Activated CD4-positive, alpha-beta T cell treated with anti-CD3 and anti-CD28 coated beads, Interleukin-2, Interleukin-6, amounts not matched to agents 100 ng/mL and 50 ng/mL, durations not matched to agents 16 hours and 8 hours (primary cell): ENCODE data around the gene RFLNA.
"Not testable (repeated sequence)": the region's sequence is repeated elsewhere in the genome, so short reads cannot be mapped to it uniquely, and the experiment has no call there.

ENCODE experiments used
- DNase-seq: peaks from one replicate; pipeline ENCODE4 v3.0.0-alpha.2; 2020

RFLNA gene

DNA sequence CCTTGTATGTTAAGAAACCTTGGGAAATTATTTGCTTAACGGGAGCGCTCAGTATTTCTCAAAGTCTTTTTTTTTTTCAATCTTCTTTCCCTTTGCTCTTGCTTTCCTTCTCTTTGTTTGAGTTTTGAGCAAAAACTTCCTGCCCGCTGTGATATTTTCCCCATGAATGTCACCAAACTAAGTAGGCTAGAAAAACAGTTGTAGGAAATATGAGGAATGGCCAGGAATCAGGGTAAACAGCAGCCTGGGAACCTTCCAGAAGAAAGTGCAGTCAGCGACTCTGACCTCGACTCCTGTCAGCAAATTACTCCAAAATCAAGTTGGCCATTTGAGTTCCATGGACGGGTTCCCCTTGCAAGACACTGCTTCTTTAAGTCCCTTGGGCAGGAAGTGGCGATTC lies 11.6 kb upstream of the RFLNA start:
- no peak for DNase-seq

DNA sequence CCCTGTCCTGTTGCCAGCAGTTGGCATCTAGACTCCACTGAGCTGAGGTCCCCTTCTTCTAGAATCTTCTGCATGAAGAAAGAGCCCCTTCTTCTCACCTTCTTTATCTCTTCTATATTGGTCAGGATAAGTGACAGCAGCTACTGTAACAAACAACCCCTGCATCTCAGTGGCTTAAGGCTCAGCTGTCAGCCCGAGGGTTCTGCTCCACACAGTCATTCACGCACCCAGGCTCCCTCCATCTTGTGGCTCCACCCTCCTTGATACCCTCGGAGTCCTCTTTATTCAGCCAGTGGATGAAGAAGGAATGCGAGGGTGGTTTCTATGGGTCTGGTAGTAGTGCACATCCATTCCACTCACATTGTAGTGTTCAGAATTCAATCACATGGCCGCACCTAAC lies 10.5 kb upstream of the RFLNA start:
- no peak for DNase-seq

DNA sequence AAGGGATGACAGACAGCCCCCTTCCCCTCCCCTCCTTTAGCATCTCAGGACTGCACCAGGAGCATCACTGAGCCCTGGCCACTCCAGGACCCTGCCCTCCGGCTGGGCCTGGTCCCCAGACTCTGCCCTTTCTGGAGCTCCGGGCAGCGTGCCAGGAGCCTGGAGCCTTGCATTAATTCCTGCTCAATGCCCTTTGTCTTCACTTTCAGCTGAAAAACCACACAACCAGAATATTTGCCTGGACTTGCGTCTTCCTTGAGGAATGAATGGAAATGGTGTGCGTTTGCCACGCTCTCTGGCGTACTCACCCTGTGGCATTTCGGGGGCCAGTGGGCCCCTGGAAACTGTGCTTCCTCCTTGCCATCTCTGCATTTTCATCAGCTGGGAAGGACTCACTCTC lies 8.5 kb upstream of the RFLNA start:
- DNase-seq: no peak

DNA sequence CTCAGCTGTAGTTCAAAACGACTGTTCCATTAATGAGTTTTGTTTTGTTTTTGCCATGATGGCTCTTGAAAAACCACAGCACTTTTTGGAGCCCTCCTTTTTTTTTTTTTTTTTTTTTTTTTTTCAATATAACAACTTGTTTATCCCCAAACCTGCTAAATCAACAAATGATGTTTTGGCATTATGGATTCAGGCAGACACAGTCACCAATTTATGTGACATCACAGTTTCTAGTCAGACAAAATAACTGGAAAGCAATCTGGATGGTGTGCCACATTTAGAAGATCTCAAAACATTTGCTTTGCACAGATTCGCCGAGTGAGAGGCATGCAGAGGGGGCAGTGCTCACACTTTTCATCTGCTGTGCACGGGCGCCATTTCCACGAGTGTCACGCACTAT lies 7.9 kb upstream of the RFLNA start:
- no peak for DNase-seq

DNA sequence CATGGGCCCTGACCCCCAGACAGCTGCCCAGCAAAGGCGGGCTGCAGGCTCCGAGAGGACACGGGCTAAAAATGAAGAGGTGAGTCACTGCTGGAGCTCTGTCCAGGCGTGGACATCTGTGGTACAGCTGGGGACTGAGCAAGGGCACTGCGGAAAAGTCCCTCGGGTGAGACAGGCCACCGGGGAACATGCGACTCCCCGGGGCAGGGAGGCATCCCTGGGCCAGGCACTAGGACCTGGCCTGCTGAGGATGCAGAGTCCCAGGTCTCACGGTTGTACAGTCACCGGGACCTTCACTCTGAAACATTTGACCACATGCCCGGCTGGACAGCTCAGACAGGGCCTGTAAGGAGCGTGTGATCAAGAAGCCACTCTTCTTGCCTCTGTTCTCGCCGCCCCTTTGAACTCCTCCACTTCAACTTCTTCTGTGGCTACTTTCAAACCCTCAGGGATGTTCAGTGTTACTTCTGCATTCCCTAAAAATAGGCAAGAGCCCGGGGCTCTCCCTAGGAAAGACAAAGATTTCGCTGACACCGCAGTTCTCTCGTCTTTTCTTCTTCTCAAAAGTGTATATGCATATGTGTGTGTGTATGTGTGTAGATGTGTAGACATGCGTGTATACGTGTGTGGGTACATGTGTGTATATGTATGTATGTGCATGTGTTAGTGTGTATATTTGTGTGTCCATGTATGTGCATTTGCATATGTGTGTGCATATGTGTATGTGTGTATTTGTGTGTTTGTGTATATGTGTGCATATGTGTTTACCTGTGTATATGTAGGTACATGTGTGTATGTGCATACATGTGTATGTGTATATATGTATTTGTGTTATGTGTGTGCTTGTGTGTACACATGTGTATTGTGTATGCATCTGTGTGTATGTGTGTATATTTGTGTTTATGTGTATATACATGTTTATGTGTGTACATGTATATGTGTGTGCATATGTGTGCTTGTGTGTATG lies 5.0 kb upstream of the RFLNA start:
- no peak for DNase-seq

DNA sequence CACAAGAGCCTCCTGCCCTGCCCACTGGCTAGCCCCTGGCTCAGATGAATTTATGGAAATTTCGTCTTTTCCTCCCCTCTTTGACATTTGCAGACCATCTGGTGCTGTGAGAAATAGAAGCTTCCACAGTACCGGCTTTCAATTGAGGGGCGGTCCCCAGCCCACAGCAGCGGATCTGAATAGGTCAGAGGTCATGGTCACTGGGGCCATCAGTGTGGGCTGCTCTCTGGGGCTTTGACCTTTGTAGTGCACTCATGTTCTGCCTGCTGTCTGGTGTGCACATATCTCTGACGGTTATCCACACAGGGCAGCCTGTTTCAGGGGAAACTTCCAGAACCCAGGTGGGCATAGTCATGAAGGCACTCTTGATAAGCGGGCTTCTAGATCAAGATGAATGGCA lies 2.5 kb upstream of the RFLNA start:
- DNase-seq: no peak

DNA sequence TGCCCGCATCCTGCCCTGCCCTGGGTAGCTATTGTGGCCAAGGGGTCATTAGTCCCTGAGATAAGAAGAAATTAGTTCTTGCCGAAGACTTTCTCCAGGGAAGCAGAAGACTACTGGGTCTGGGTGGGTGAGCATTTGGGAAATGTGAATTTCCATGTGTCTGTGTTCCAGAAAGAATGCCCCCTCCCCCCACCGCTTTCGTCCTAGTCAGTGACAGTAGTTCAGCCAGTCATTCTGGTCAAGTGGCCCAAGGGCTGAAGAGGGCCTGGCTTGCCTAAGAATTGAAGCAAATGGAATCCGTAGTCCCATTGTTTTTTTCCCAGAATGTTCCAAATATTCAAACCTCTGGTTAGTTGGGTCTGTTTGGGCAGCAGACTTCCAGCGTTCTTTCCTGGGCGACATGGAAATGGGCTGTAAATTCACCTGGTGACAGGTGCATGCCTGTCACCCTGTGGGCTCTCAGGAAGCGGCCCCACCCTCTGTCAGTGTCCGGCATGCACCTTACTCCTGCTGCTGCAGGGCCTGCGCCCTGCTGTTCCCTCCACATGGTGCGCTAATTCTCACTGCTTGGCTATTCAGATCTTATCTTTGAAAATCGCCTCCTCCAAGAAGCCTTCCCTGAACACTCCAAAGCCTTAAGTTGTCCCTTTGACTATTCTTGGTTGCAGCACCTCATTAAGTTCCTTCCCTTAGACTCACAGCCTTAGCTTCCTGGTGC lies 1.4 kb upstream of the RFLNA start:
- no peak for DNase-seq

DNA sequence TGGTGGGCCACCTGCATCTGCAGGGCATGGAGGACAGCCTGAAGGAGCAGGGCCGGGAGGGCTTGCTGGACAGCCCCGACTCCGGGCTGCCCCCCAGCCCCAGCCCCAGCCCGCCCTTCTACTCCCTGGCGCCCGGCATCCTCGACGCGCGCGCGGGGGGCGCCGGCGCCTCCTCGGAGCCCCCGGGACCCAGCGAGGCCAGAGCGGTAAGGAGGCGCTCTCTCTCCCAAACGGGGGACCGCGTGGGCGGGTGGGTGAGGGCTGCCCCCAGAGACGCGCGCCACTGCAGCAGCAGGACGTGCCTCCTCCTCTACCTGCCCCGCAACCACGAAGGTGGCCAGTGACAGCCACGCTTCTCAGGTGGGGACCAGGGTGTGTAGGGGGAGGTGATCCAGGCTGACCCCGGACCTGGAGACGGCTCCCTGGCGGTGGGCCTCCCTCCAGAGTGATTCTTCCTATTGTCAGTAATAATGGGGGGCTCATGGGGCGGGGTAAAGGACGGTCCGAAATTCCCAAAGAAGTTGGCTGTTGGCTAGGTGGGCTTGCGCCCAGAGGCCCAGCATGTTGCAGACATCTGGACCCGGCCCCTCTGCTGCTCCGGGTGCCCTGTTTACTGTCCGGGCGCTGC lies 652 bp downstream of the RFLNA start:
- no peak for DNase-seq

DNA sequence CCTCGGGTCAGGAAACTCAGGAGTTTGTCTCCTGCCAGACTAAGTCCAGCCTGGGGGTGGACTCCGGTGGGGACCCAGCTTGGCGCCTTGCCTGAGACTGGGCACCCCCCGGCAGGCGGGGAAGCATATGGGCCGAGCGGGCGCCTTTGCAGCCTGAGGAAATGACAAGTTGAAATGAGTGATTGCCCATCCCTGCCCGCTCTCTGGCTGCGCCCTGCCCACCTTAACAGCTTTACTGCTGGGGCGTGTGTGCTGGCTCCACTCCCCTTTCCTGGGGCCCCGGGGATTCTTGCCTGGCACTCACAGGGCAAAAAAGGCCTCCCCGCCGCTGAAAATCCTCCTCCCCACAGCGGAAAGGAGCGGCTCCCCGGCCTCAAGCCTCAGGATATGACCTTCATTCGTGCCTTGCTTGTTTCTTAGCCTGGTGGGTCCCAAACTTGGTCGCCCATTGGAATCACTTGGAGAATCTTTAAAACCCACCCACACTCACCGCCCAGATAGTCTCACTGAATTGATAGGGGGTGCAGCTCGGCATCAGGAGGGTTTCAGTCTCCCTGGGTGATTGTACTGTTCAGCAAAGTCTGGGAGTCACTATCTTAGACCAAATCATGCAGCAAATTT lies 1.5 kb downstream of the RFLNA start:
- no peak for DNase-seq

DNA sequence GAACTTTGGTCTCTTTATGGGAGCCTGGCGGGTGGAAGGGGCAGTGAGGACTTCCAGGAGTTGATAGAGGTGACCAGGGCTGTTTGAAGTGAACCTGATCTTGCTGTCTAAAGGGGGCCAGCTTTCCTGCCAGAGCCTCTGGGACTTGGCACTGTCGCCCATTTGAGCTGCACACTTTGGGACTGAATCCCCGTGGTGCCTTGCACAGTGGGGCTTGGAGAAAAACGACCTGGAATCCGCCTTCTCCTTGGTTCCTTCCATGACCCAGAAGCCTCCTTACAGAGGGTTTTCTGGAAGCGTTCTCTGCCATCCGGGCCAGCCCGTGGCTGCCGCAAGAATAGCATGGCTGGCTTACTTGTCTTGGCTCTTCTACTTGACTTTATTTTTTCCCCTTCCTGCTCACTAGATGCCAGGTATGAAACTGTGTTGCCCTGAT lies 2.0 kb downstream of the RFLNA start:
- DNase-seq: no peak

DNA sequence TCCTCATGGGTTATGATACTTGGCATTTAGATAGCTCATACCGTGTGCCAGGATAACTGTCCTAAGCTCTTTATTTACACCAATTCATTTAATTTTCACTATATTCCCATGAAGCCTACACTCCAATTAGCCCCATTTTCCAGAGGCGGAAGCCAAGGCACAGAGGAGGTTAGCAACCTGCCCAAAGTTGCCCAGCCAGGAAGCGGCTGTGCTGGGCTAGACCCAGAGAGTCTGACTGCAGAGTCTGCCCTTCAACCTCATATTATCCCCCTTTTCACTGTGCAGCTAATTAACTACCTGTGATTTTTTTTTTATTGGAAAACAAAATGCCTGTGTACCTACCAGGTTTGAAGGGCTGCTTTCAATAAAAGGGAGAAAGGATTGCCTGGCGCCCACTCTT lies 2.5 kb downstream of the RFLNA start:
- no peak for DNase-seq

DNA sequence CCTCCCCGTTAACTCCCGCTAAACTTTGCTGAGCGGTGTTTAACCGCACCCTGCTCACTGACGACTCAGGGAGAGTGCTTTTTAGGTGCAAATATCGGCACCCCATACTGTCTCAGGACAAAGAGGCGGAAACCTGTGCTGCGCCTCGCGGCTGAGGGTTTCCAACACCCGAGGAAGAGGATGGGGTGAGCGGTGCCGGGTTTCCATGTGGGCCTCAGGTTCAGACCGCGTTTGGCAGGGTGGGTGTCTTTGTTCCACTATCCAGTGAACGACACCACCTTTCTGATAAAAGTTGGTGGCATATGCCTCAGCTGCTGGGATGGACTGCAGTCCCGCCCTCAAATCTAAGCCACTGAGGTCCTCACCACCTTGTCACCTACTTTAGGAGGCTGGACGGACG lies 3.0 kb downstream of the RFLNA start:
- DNase-seq: no peak

DNA sequence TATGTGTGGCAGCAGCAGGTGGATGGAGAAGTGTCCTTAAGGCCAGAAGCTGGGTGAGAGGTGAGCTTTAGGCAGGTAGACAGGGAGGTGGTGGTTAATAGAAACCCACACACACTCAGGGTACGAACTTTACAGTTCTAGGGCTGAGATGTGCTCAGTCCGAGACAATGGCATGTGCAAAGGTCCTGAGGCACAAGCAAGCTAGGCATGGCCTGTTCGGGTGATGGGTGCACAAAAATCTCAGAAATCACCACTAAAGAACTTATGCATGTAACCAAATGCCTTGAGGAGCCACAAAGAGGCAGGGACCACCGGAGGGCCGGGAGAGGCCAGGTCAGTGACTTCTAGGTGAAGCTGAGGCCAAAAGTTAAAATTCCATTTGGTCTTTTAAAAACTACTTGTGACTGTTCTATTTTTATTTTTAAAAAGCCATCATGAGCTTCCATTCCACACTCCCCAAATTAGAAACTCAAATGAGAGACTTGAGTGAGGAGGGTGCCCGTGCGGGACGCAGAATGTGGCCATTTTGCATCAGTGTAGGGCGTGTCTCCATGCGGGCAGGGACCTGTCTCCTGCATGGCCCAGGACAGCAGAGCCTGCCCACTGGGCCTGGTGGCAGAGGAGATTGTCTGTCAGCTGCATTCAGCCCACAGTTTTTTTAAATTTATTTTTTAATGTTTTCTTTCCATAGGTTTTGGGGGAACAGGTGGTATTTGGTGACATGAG lies 4.0 kb downstream of the RFLNA start:
- DNase-seq: no peak

DNA sequence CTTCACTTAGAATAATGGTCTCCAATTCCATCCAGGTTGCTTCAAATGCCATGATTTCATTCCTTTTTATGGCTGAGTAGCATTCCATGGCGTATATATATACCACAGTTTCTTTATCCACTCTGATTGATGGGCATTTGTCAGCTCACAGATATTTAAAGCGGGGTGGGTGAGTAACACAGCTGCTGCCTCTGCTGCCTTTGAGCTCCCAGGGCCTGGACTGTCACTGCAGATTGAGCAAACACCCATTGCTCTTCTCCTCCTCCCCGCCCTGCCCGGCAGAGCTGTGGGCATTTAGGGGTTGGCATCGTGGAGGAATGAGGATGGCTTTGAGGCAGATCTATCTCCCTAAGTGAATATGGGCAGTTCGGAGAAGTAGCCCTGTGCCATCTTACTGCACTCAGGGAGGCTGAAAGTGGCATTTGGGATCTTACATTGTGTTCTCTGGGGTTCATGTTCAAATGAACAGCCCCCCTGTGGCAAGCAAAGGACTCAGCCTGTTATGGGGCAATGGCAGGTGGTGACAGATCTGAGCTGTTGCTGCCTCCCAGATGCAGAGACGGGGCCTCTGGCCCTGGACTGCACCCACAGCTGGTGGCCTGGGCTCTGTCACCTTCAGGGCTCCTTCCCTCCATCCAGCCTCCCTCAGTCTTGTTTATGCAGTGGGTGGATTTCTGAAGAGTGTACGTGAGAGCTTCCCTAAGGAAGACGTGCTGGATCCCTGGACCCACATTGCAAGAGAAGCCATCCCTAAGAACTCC lies 4.9 kb downstream of the RFLNA start:
- DNase-seq: no peak

DNA sequence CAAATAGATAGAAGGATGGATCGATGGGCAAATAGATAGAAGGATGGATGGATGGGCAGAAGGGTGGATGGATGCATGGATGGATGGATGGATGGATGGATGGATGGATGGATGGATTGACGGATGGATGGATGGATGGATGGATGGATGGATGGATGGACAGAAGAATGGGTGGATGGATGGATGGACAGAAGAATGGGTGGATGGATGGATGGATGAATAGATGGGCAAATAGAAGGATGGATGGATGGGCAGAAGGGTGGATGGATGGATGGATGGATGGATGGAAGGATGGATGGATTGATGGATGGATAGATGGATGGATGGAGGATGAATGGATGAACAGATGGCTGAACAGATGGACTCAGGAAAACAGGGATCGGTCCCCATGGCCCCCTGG lies 5.8 kb downstream of the RFLNA start:
- DNase-seq: not testable (repeated sequence)

DNA sequence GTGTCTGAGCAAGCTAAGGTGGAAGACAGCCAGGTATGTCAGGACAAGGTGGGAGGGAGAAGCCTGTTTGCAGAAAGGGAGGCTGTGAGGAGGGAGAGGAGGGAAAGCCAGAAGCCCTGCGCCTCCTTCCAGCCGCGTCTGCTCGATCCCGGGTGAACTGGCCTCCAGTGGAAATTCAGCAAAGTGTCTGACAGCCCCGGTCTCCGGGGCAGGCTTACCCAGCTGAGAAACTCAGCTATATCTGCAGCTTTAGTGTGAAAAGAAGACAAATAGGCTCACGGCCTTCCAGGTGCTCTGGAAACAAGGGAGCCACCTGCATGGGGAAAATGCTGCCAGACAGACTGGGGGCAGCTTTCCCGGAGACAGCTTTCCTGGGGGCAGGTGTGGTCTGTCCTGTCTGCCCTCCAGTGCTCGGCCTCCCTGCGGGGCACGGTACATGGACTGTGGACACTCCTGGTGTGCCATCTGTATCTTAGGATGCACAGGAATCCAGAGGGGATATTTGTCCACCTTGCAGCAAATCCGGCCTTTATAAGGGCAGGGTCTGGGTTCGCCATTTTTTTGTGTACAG lies 6.3 kb downstream of the RFLNA start:
- no peak for DNase-seq

DNA sequence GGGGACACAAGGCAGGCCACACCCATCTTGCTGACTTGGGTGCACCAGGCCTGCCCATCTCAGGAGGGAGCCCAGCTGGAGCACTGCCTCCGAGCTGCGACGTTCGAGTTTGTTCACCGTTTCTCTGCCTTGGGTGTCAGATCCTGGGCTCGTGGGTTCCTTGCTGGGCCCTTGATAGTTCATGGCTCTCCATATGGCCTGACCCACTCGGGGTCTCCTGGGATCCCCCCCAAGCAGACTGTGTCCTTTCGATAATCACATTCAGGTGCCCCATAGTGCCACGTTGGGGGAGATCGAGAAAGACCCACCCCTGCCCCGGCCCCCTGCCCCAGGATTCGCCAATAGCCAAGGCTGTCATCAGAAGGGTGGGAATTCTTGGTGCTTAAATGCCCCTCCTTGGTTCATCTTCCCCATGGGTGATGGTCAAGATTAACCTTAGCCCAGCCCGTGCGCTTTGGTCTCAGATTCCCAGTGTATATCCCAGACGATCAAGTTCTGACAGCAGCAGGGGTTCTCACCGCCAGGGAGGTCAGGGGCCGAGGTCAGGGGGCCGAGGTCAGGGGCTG lies 7.4 kb downstream of the RFLNA start:
- no peak for DNase-seq

DNA sequence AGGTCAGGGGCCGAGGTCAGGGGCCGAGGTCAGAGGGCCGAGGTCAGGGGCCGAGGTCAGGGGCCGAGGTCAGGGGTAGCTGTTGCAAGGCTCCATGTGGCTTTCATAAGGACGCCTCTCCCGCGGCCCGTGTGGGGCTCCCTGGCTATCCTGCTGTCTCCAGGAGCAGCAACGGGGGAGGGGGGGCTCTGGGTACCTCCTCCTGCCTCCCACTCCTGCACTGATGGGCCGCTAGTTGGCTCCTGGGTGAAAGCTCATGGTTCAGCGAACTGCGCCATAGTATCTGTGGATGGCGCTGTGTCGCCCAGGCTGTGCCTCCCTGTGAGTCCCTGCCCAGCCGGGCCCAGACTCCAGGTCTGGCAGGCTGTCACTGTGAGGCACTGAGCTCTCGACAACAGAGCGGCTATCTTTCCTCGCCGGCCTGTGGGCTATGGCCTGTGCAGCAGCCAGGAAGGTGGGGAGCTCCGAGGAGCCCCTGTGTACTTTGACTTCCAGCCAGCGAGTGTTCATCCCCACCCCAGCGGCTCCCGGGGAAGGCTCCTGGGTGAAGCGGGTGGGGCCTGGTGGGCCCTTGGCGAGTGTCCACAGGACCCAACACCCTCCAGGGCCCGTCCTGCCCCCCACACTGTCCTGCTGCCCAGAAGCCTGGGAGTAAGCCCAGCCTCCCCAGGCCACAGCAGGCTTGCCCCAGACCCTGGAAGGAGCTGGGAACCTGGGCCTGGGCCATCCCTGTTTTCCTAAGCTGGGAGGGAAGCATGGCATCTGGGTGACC lies 8.1 kb downstream of the RFLNA start:
- DNase-seq: no peak

DNA sequence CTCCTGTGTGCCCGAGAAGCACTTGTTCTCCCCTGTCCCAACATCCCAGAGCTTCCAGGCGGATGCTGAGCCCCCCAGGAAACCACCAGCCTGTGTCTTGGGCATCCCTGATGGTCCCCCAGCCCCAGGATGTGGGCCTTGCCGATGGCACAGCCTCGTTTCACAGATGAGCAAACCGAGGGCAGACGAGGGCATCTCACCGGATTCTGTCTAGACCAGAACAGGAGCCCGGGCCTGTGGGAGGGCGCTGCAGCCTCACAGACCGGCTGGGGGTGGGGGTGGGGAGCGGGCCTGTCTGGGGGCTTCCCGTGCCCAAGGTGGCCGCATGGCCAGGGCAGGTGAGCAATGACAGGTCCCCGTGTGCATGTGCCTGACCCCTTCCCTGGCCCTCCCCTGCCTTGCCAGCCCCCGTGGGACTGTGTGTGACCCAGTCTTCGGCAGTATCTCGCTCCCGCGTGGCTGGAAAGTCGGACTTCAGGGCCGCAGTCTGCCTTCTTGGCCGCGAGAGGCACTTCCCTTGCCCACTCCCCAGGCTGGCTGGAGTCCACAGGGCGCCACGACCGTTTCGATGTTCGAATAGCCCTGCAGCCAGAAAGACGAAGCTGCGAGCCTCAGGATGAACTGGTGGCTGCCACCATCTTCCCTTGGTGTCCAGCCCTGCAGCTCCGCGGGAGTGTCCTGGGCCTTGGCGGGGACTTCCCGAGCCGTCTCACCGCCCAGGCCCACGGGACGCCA lies 8.9 kb downstream of the RFLNA start:
- no peak for DNase-seq
